ENCODE measurements around the gene ARL5B.
A peak's percentile ranks its signal among the peaks of the same experiment; 100 is the strongest.
"Not testable (repeated sequence)": the region's sequence is repeated elsewhere in the genome, so short reads cannot be mapped to it uniquely, and the experiment has no call there.

Gene ARL5B

GRCh38 chr10:18659125-18659818, at the start of gene ARL5B:
TSS of gene ARL5B (plus strand) at chr10:18659431. CDS start at chr10:18659638, 207 bp downstream.
- DNase-seq (ENCODE audit: low spot score in 2 of 2) = peak; percentile 90 to 99
- no peaks in the 10 kb centered on the region for H3K27me3 ChIP-seq (ENCODE audit: low read depth)
- peaks cover 10% of the 10 kb centered on the region for H3K36me3 ChIP-seq (replicated peaks)
- no peaks in the 10 kb centered on the region for H3K9me3 ChIP-seq
- peak within 1 kb of the TSS; percentile 83 for H3K4me3 ChIP-seq
- H3K4me1 ChIP-seq = peaks cover 15% of the 10 kb centered on the region
- in situ Hi-C loops (cut with MboI; ENCODE audit: low sequenced_read_pairs) = no loop called here

- peaks cover 4% of the 10 kb centered on the region for H3K36me3 ChIP-seq (replicated peaks)
- no peak overlapping the region for H3K4me3 ChIP-seq
- in situ Hi-C loops (cut with MboI; ENCODE audit: low sequenced_read_pairs) = no loop called here
- H3K27me3 ChIP-seq (ENCODE audit: low read depth) = no peaks in the 10 kb centered on the region
- peak; percentile 60 to 63 for DNase-seq (ENCODE audit: low spot score in 2 of 2)
- H3K4me1 ChIP-seq = peaks cover 7% of the 10 kb centered on the region
- H3K9me3 ChIP-seq = no peaks in the 10 kb centered on the region
Measured at GRCh38 chr10:18610517-18610916, 48.7 kb upstream of the ARL5B start.

- Histone ChIP-seq H3K9me3 (no peaks in the 10 kb centered on the region), H3K4me1 (peaks cover 7% of the 10 kb centered on the region), H3K4me3 (no peak overlapping the region), H3K27me3 (ENCODE audit: low read depth) (no peaks in the 10 kb centered on the region), H3K36me3 (replicated peaks) (peaks cover 4% of the 10 kb centered on the region)
- in situ Hi-C loops (cut with MboI; ENCODE audit: low sequenced_read_pairs) = no loop called here
- DNase-seq (ENCODE audit: low spot score in 2 of 2) = no peak
Measured at GRCh38 chr10:18611168-18611567, 48.1 kb upstream of the ARL5B start.

GRCh38 chr10:18615618-18616017, 43.6 kb upstream of the ARL5B start:
- in situ Hi-C loops (cut with MboI; ENCODE audit: low sequenced_read_pairs) = no loop called here
- H3K4me1 ChIP-seq = peaks cover 7% of the 10 kb centered on the region
- no peaks in the 10 kb centered on the region for H3K27me3 ChIP-seq (ENCODE audit: low read depth)
- peaks cover 15% of the 10 kb centered on the region for H3K36me3 ChIP-seq (replicated peaks)
- H3K9me3 ChIP-seq = no peaks in the 10 kb centered on the region
- DNase-seq (ENCODE audit: low spot score in 2 of 2) = no peak
- H3K4me3 ChIP-seq = no peak overlapping the region

GRCh38 chr10:18616337-18616736, 42.9 kb upstream of the ARL5B start:
- in situ Hi-C loops (cut with MboI; ENCODE audit: low sequenced_read_pairs) = no loop called here
- Histone ChIP-seq H3K4me1 (no peaks in the 10 kb centered on the region), H3K9me3 (no peaks in the 10 kb centered on the region), H3K27me3 (ENCODE audit: low read depth) (no peaks in the 10 kb centered on the region), H3K36me3 (replicated peaks) (peaks cover 15% of the 10 kb centered on the region), H3K4me3 (no peak overlapping the region)
- DNase-seq (ENCODE audit: low spot score in 2 of 2) = no peak

GRCh38 chr10:18619016-18619415, 40.2 kb upstream of the ARL5B start:
- in situ Hi-C loops (cut with MboI; ENCODE audit: low sequenced_read_pairs) = no loop called here
- H3K4me1 ChIP-seq = no peaks in the 10 kb centered on the region
- peaks cover 15% of the 10 kb centered on the region for H3K36me3 ChIP-seq (replicated peaks)
- H3K27me3 ChIP-seq (ENCODE audit: low read depth) = no peaks in the 10 kb centered on the region
- no peaks in the 10 kb centered on the region for H3K9me3 ChIP-seq
- DNase-seq (ENCODE audit: low spot score in 2 of 2) = no peak
- no peak overlapping the region for H3K4me3 ChIP-seq

- no peaks in the 10 kb centered on the region for H3K27me3 ChIP-seq (ENCODE audit: low read depth)
- DNase-seq (ENCODE audit: low spot score in 2 of 2) = no peak
- in situ Hi-C loops (cut with MboI; ENCODE audit: low sequenced_read_pairs) = no loop called here
- no peaks in the 10 kb centered on the region for H3K4me1 ChIP-seq
- peaks cover 11% of the 10 kb centered on the region for H3K36me3 ChIP-seq (replicated peaks)
- no peaks in the 10 kb centered on the region for H3K9me3 ChIP-seq
- H3K4me3 ChIP-seq = no peak overlapping the region
Measured at GRCh38 chr10:18620856-18621255, 38.4 kb upstream of the ARL5B start.

- H3K27me3 ChIP-seq (ENCODE audit: low read depth); H3K4me3 ChIP-seq; in situ Hi-C loops (cut with MboI; ENCODE audit: low sequenced_read_pairs); H3K4me1 ChIP-seq; H3K9me3 ChIP-seq; DNase-seq (ENCODE audit: low spot score in 2 of 2); H3K36me3 ChIP-seq (replicated peaks): not testable (repeated sequence)
Measured at GRCh38 chr10:18623671-18624070, 35.6 kb upstream of the ARL5B start.

- Histone ChIP-seq H3K27me3 (ENCODE audit: low read depth) (no peaks in the 10 kb centered on the region), H3K9me3 (no peaks in the 10 kb centered on the region), H3K4me1 (no peaks in the 10 kb centered on the region; the same call in 1 of the 2 replicates), H3K4me3 (no peak overlapping the region), H3K36me3 (replicated peaks) (no peaks in the 10 kb centered on the region; the same call in 1 of the 2 replicates)
- DNase-seq (ENCODE audit: low spot score in 2 of 2) = no peak
- in situ Hi-C loops (cut with MboI; ENCODE audit: low sequenced_read_pairs) = no loop called here
Measured at GRCh38 chr10:18625886-18626285, 33.3 kb upstream of the ARL5B start.

GRCh38 chr10:18627452-18628018, 31.7 kb upstream of the ARL5B start:
- H3K9me3 ChIP-seq; H3K4me1 ChIP-seq; in situ Hi-C loops (cut with MboI; ENCODE audit: low sequenced_read_pairs); H3K36me3 ChIP-seq (replicated peaks); H3K27me3 ChIP-seq (ENCODE audit: low read depth): not testable (repeated sequence)
- peak; percentile 51 to 94 for DNase-seq (ENCODE audit: low spot score in 2 of 2)
- peak overlapping the region; percentile 41 for H3K4me3 ChIP-seq

GRCh38 chr10:18632500-18632899, 26.7 kb upstream of the ARL5B start:
- DNase-seq (ENCODE audit: low spot score in 2 of 2); H3K27me3 ChIP-seq (ENCODE audit: low read depth); H3K4me3 ChIP-seq; H3K9me3 ChIP-seq; H3K36me3 ChIP-seq (replicated peaks); H3K4me1 ChIP-seq; in situ Hi-C loops (cut with MboI; ENCODE audit: low sequenced_read_pairs): not testable (repeated sequence)

- in situ Hi-C loops (cut with MboI; ENCODE audit: low sequenced_read_pairs) = no loop called here
- no peak for DNase-seq (ENCODE audit: low spot score in 2 of 2)
- Histone ChIP-seq H3K4me3 (no peak overlapping the region), H3K9me3 (no peaks in the 10 kb centered on the region; the same call in 1 of the 2 replicates), H3K27me3 (ENCODE audit: low read depth) (no peaks in the 10 kb centered on the region), H3K36me3 (replicated peaks) (no peaks in the 10 kb centered on the region), H3K4me1 (no peaks in the 10 kb centered on the region)
Measured at GRCh38 chr10:18635995-18636394, 23.2 kb upstream of the ARL5B start.

GRCh38 chr10:18637400-18637799, 21.8 kb upstream of the ARL5B start:
- H3K9me3 ChIP-seq; in situ Hi-C loops (cut with MboI; ENCODE audit: low sequenced_read_pairs); H3K4me3 ChIP-seq; H3K4me1 ChIP-seq; H3K36me3 ChIP-seq (replicated peaks); H3K27me3 ChIP-seq (ENCODE audit: low read depth); DNase-seq (ENCODE audit: low spot score in 2 of 2): not testable (repeated sequence)

GRCh38 chr10:18639719-18640118, 19.5 kb upstream of the ARL5B start:
- H3K9me3 ChIP-seq; H3K27me3 ChIP-seq (ENCODE audit: low read depth); DNase-seq (ENCODE audit: low spot score in 2 of 2); H3K4me3 ChIP-seq; H3K36me3 ChIP-seq (replicated peaks); in situ Hi-C loops (cut with MboI; ENCODE audit: low sequenced_read_pairs); H3K4me1 ChIP-seq: not testable (repeated sequence)

All from HAP-1 (cell line).